K562 (cell line): ENCODE results near the gene SPTAN1. TPM values are rescaled to one million over a fixed set of nuclear protein-coding genes. Genes with fewer than 3 reads are reported as not detected.

ENCODE experiments used
- ARID1B ChIP-seq: fragments of 450-650 bp; IDR thresholded peaks from 2 replicates; pipeline ENCODE4 v1.6.1; 2016; ENCODE audit warnings: antibody characterized with exemption, mild to moderate bottlenecking, inconsistent platforms
- CBFA2T2 ChIP-seq: fragments of 450-650 bp; conservative IDR thresholded peaks from 2 replicates; pipeline ENCODE4 v1.6.1; 2017; ENCODE audit warnings: mild to moderate bottlenecking
- CBFA2T3 ChIP-seq: fragments of 450-650 bp; IDR thresholded peaks from 2 replicates; pipeline ENCODE4 v1.6.1; 2017
- CCAR2 ChIP-seq: fragments of 200-400 bp; formaldehyde crosslinking; IDR thresholded peaks from 2 replicates; pipeline ENCODE4 v1.6.1; 2017; ENCODE audit warnings: mild to moderate bottlenecking, low read depth, low read length
- CEBPZ ChIP-seq: fragments of 150-350 bp; IDR thresholded peaks from 2 replicates; pipeline ENCODE4 v1.6.1; 2014; ENCODE audit warnings: low read depth, mild to moderate bottlenecking, low read length, borderline replicate concordance
- MTA1 ChIP-seq: fragments of 450-650 bp; IDR thresholded peaks from 2 replicates; pipeline ENCODE4 v1.6.1; 2017; ENCODE audit warnings: borderline replicate concordance
- NFYB ChIP-seq: IDR thresholded peaks from 2 replicates; pipeline ENCODE4 v1.6.1; 2011; ENCODE audit warnings: mild to moderate bottlenecking, moderate library complexity; ENCODE audit not compliant: insufficient read length; ENCODE audit errors: extremely low read depth
- NR2C1 ChIP-seq, 2 experiments: fragments of 450-650 bp; IDR thresholded peaks; 2 replicates each; pipeline ENCODE4 v1.6.1; 2017; ENCODE audit warnings: mild to moderate bottlenecking in 2 of 2, antibody characterized with exemption in 1 of 2, inconsistent platforms in 1 of 2, missing compliant biosample characterization in 1 of 2, missing genetic modification characterization in 1 of 2
- PML ChIP-seq: IDR thresholded peaks from 2 replicates; pipeline ENCODE4 v1.6.1; 2012; ENCODE audit warnings: low read length, inconsistent platforms
- SAFB2 ChIP-seq: fragments of 200-400 bp; formaldehyde crosslinking; IDR thresholded peaks from 2 replicates; pipeline ENCODE4 v1.6.1; 2018; ENCODE audit warnings: borderline replicate concordance, low read length, low read depth, moderate library complexity; ENCODE audit not compliant: severe bottlenecking
- SIN3B ChIP-seq: fragments of 450-650 bp; IDR thresholded peaks from 2 replicates; pipeline ENCODE4 v1.6.1; 2017; ENCODE audit warnings: low read depth, mild to moderate bottlenecking, moderate library complexity
- SIX5 ChIP-seq, 2 experiments: IDR thresholded peaks; 2 replicates each; pipeline ENCODE4 v1.6.1; 2011; ENCODE audit warnings: low read length in 2 of 2, borderline replicate concordance in 1 of 2, low read depth in 1 of 2, mild to moderate bottlenecking in 1 of 2, moderate library complexity in 1 of 2; ENCODE audit not compliant: insufficient read depth in 1 of 2
- SMARCC2 ChIP-seq: fragments of 450-650 bp; IDR thresholded peaks from 2 replicates; pipeline ENCODE4 v1.6.1; 2017; ENCODE audit warnings: antibody characterized with exemption, moderate library complexity, mild to moderate bottlenecking, low read depth
- TEAD4 ChIP-seq, 2 experiments: sonication (generic) in 1 of 2; formaldehyde crosslinking in 1 of 2; IDR thresholded peaks; 2 replicates each; pipeline versions ENCODE4 v1.6.1 to v1.8.0; 2012 to 2022; ENCODE audit warnings: borderline replicate concordance in 1 of 2, inconsistent platforms in 1 of 2, low read length in 1 of 2, mild to moderate bottlenecking in 1 of 2, missing genetic modification reagents in 1 of 2
- UBTF ChIP-seq, 2 experiments: IDR thresholded peaks; 2 replicates each; pipeline ENCODE4 v1.6.1; 2012; ENCODE audit warnings: improper control_type of control experiment in 2 of 2, low read depth in 2 of 2, low read length in 2 of 2, borderline replicate concordance in 1 of 2
- WHSC1 ChIP-seq: IDR thresholded peaks from one replicate; pipeline ENCODE4 v1.6.1; 2012; ENCODE audit warnings: low read length, control low read depth, inconsistent platforms
- YBX1 ChIP-seq: fragments of 450-650 bp; IDR thresholded peaks from 2 replicates; pipeline ENCODE4 v1.7.1; 2016; ENCODE audit warnings: mild to moderate bottlenecking
- ZNF12 ChIP-seq: sonication (generic); formaldehyde crosslinking; IDR thresholded peaks from 2 replicates; pipeline ENCODE4 v1.4.0; 2020; ENCODE audit warnings: mild to moderate bottlenecking, missing genetic modification reagents
- polyA plus RNA-seq, 8 experiments: library from polyadenylated mRNA; depleted of rRNA in 4 of 8; stranded (reverse) in 5 of 8; unstranded in 3 of 8; fragments of >200 nt; fragmentation: Nextera tagmentation in 2 of 8; fragmentation: Illumina TruSeq in 1 of 8; extraction: Ambion mirVana in 2 of 8; extraction: Trizol in 1 of 8; gene quantifications; 2 replicates each; pipeline versions ENCODE4 v1.2.1 to v1.2.3, GENCODE V29; 2011 to 2014; ENCODE audit warnings: inconsistent platforms in 1 of 8, missing spikeins in 1 of 8
- total RNA-seq, 7 experiments: library from RNA; depleted of rRNA in 6 of 7; stranded (reverse); fragments of >200 nt in 6 of 7; fragmentation: Illumina TruSeq in 2 of 7; extraction: Trizol in 2 of 7; gene quantifications; 2 replicates each; pipeline versions ENCODE4 v1.2.1 to v1.2.3, GENCODE V29; 2011 to 2021; ENCODE audit warnings: low replicate concordance in 1 of 7
- TF ChIP-seq, protein P1 (sequence below): fragments of 450-650 bp; formaldehyde crosslinking; IDR thresholded peaks from 2 replicates; pipeline ENCODE4 v1.4.0; 2020; ENCODE audit warnings: mild to moderate bottlenecking, mixed read lengths
- TF ChIP-seq, protein P2 (sequence below): fragments of 450-650 bp; IDR thresholded peaks from 2 replicates; pipeline ENCODE4 v1.6.1; 2018; ENCODE audit warnings: mild to moderate bottlenecking, low read depth; ENCODE audit not compliant: partially characterized antibody

Gene SPTAN1
- total and polyA plus RNA-seq, 9 of the 15 experiments (the other 6 are each of a cell fraction or from before 2014, with no cell fraction given): 1.5 to 13.5 (median 6.8) TPM

GRCh38 chr9:128593039-128593438 lies 40.7 kb downstream of the SPTAN1 start (continued):
- TF ChIP-seq SIX5 (IDR thresholded peaks at IDR 0.05; ENCODE audit: borderline replicate concordance in 1 of 2, insufficient read depth in 1 of 2, low read depth in 1 of 2, low read length in 2 of 2): no peak
- no peak for TF ChIP-seq YBX1
- TF ChIP-seq CCAR2: no peak
- peak; percentile 98 for TF ChIP-seq CBFA2T2
- TF ChIP-seq ARID1B: peak; percentile 87
- no peak for TF ChIP-seq SMARCC2
- TF ChIP-seq CBFA2T3: peak; percentile 98
- TF ChIP-seq, protein P1, sequence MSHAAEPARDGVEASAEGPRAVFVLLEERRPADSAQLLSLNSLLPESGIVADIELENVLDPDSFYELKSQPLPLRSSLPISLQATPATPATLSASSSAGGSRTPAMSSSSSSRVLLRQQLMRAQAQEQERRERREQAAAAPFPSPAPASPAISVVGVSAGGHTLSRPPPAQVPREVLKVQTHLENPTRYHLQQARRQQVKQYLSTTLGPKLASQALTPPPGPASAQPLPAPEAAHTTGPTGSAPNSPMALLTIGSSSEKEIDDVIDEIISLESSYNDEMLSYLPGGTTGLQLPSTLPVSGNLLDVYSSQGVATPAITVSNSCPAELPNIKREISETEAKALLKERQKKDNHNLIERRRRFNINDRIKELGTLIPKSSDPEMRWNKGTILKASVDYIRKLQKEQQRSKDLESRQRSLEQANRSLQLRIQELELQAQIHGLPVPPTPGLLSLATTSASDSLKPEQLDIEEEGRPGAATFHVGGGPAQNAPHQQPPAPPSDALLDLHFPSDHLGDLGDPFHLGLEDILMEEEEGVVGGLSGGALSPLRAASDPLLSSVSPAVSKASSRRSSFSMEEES (CRISPR knock-in tag): no peak
- peak; percentile 88 for TF ChIP-seq PML
- TF ChIP-seq SAFB2: no peak
- peak; percentile 97 for TF ChIP-seq TEAD4 (IDR thresholded peaks at IDR 0.05; ENCODE audit: low read length)
- no peak for TF ChIP-seq TEAD4 (CRISPR knock-in tag; IDR thresholded peaks at IDR 0.05; ENCODE audit: borderline replicate concordance)
- no peak for TF ChIP-seq SIN3B
- no peak for TF ChIP-seq MTA1
- TF ChIP-seq ZNF12: no peak
- TF ChIP-seq WHSC1: no peak
- TF ChIP-seq, protein P2, sequence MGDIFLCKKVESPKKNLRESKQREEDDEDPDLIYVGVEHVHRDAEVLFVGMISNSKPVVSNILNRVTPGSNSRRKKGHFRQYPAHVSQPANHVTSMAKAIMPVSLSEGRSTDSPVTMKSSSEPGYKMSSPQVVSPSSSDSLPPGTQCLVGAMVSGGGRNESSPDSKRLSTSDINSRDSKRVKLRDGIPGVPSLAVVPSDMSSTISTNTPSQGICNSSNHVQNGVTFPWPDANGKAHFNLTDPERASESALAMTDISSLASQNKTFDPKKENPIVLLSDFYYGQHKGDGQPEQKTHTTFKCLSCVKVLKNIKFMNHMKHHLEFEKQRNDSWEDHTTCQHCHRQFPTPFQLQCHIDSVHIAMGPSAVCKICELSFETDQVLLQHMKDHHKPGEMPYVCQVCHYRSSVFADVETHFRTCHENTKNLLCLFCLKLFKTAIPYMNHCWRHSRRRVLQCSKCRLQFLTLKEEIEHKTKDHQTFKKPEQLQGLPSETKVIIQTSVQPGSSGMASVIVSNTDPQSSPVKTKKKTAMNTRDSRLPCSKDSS: no peak
- TF ChIP-seq NFYB: no peak
- TF ChIP-seq NR2C1 (IDR thresholded peaks at IDR 0.05): no peak
- TF ChIP-seq NR2C1 (tag; IDR thresholded peaks at IDR 0.05): no peak
- no peak for TF ChIP-seq CEBPZ
- no peak for TF ChIP-seq UBTF (IDR thresholded peaks at IDR 0.05; ENCODE audit: borderline replicate concordance in 1 of 2, low read depth in 2 of 2, low read length in 2 of 2)
